Transverse colon (tissue), 4 donors: ENCODE results near the gene COL19A1.

Experiments
- CTCF ChIP-seq, 5 experiments: fragments of 200-600 bp in 3 of 5; fragments of 450-650 bp in 2 of 5; sonication (generic) in 3 of 5; IDR thresholded peaks; 1 replicate in 2 of 5; 2 replicates in 3 of 5; pipeline ENCODE4 v1.5.1; 2016 to 2017; ENCODE audit warnings: antibody characterized with exemption in 5 of 5, inconsistent platforms in 3 of 5, mild to moderate bottlenecking in 2 of 5, moderate library complexity in 1 of 5
- EP300 ChIP-seq: sonication (generic); formaldehyde crosslinking; IDR thresholded peaks from one replicate; pipeline ENCODE4 v1.6.1; 2017; ENCODE audit warnings: antibody characterized with exemption, low read depth
- POLR2A ChIP-seq: fragments of 450-650 bp; IDR thresholded peaks from one replicate; pipeline ENCODE4 v1.6.1; 2016; ENCODE audit warnings: antibody characterized with exemption, mild to moderate bottlenecking, moderate library complexity
- POLR2AphosphoS5 ChIP-seq, 3 donors: sonication (generic); formaldehyde crosslinking; IDR thresholded peaks; one replicate each; pipeline ENCODE4 v1.6.1; 2016; ENCODE audit warnings: antibody characterized with exemption in 3 of 3

GRCh38 chr6:70184723-70185122, 318.4 kb downstream of the COL19A1 start:
- TF ChIP-seq POLR2AphosphoS5 (IDR thresholded peaks at IDR 0.05) (no peak), EP300 (no peak), CTCF (IDR thresholded peaks at IDR 0.05) (no peak), POLR2A (no peak)
